ENCODE measurements around the gene MYL10.
A peak's percentile ranks its signal among the peaks of the same experiment; 100 is the strongest.

Gene MYL10

GRCh38 chr7:101676062-101676598, 47.0 kb upstream of the MYL10 start:
- Histone ChIP-seq H4K5ac (ENCODE audit: low read length) (no peak overlapping the region), H2AK5ac (ENCODE audit: low read length) (no peak overlapping the region), H2BK120ac (ENCODE audit: low read depth, low read length) (no peak overlapping the region), H3K23ac (ENCODE audit: low read length) (no peak overlapping the region), H3K79me1 (ENCODE audit: low read length) (no peaks in the 10 kb centered on the region), H3K18ac (ENCODE audit: low read length) (no peak overlapping the region), H3K9ac (ENCODE audit: low read length) (no peak overlapping the region), H2BK15ac (replicated peaks; ENCODE audit: low read depth) (no peak overlapping the region), H3K56ac (ENCODE audit: low read length) (no peak overlapping the region), H2BK5ac (ENCODE audit: low read length) (no peak overlapping the region), H3K4ac (ENCODE audit: low read depth, low read length) (no peak overlapping the region), H3K79me2 (ENCODE audit: control insufficient read depth, insufficient read depth, low read length) (no peaks in the 10 kb centered on the region), H3K27me3 (ENCODE audit: insufficient read depth, low read length, poor library complexity) (no peaks in the 10 kb centered on the region), H3K4me2 (ENCODE audit: low read length) (no peak overlapping the region), H3K4me3 (ENCODE audit: low read length) (no peak overlapping the region), H3K4me1 (ENCODE audit: control insufficient read depth, low read depth, low read length) (no peaks in the 10 kb centered on the region), H3K36me3 (ENCODE audit: control insufficient read depth, insufficient read depth, low read length) (no peaks in the 10 kb centered on the region), H4K8ac (ENCODE audit: low read depth, low read length) (no peak overlapping the region), H3K27ac (ENCODE audit: low read depth, low read length) (no peak overlapping the region)
- no peak for DNase-seq
- WGBS (ENCODE audit: extremely low coverage, insufficient coverage, low lambda C conversion rate): no CpG with 5 or more reads among the region's 16 CpGs

DNA sequence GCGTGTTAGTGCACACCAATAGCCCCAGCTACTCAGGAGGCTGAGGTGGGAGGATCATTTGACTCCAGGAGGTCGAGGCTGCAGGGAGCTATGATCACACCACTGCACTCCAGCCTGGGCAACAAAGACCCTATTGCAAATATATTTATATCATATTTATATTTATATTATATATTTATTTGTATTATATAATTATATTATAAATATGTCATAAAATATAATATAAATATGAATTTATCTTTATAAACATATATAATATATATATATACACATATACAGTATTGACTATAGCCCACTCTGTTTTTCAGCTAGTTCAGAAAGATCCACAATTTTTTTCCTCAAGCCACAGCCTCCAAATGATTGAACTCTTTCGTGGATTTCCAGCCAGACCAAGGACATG, 45.3 kb upstream of the MYL10 start:
- Histone ChIP-seq H4K8ac (ENCODE audit: low read depth, low read length) (no peak overlapping the region), H3K36me3 (ENCODE audit: control insufficient read depth, insufficient read depth, low read length) (no peaks in the 10 kb centered on the region), H3K79me1 (ENCODE audit: low read length) (no peaks in the 10 kb centered on the region), H3K79me2 (ENCODE audit: control insufficient read depth, insufficient read depth, low read length) (no peaks in the 10 kb centered on the region), H3K27me3 (ENCODE audit: insufficient read depth, low read length, poor library complexity) (no peaks in the 10 kb centered on the region), H2BK5ac (ENCODE audit: low read length) (no peak overlapping the region), H3K56ac (ENCODE audit: low read length) (no peak overlapping the region), H2AK5ac (ENCODE audit: low read length) (no peak overlapping the region), H3K23ac (ENCODE audit: low read length) (no peak overlapping the region), H2BK15ac (replicated peaks; ENCODE audit: low read depth) (no peak overlapping the region), H3K4me1 (ENCODE audit: control insufficient read depth, low read depth, low read length) (no peaks in the 10 kb centered on the region), H3K4ac (ENCODE audit: low read depth, low read length) (no peak overlapping the region), H3K9ac (ENCODE audit: low read length) (no peak overlapping the region), H4K5ac (ENCODE audit: low read length) (no peak overlapping the region), H3K18ac (ENCODE audit: low read length) (no peak overlapping the region), H3K4me3 (ENCODE audit: low read length) (no peak overlapping the region), H3K4me2 (ENCODE audit: low read length) (no peak overlapping the region), H3K27ac (ENCODE audit: low read depth, low read length) (no peak overlapping the region), H2BK120ac (ENCODE audit: low read depth, low read length) (no peak overlapping the region)
- WGBS (ENCODE audit: extremely low coverage, insufficient coverage, low lambda C conversion rate): no CpG with 5 or more reads among the region's 3 CpGs
- DNase-seq: no peak

GRCh38 chr7:101673951-101674350, 44.9 kb upstream of the MYL10 start:
- Histone ChIP-seq H2BK15ac (replicated peaks; ENCODE audit: low read depth) (no peak overlapping the region), H3K18ac (ENCODE audit: low read length) (no peak overlapping the region), H3K4me3 (ENCODE audit: low read length) (no peak overlapping the region), H2BK5ac (ENCODE audit: low read length) (no peak overlapping the region), H4K8ac (ENCODE audit: low read depth, low read length) (no peak overlapping the region), H3K79me2 (ENCODE audit: control insufficient read depth, insufficient read depth, low read length) (no peaks in the 10 kb centered on the region), H3K4me2 (ENCODE audit: low read length) (no peak overlapping the region), H4K5ac (ENCODE audit: low read length) (no peak overlapping the region), H2BK120ac (ENCODE audit: low read depth, low read length) (no peak overlapping the region), H3K9ac (ENCODE audit: low read length) (no peak overlapping the region), H3K23ac (ENCODE audit: low read length) (no peak overlapping the region), H3K56ac (ENCODE audit: low read length) (no peak overlapping the region), H2AK5ac (ENCODE audit: low read length) (no peak overlapping the region), H3K27me3 (ENCODE audit: insufficient read depth, low read length, poor library complexity) (no peaks in the 10 kb centered on the region), H3K36me3 (ENCODE audit: control insufficient read depth, insufficient read depth, low read length) (no peaks in the 10 kb centered on the region), H3K4ac (ENCODE audit: low read depth, low read length) (no peak overlapping the region), H3K4me1 (ENCODE audit: control insufficient read depth, low read depth, low read length) (no peaks in the 10 kb centered on the region), H3K79me1 (ENCODE audit: low read length) (no peaks in the 10 kb centered on the region), H3K27ac (ENCODE audit: low read depth, low read length) (no peak overlapping the region)
- DNase-seq: no peak
- no CpG with 5 or more reads among the region's 5 CpGs for WGBS (ENCODE audit: extremely low coverage, insufficient coverage, low lambda C conversion rate)

DNA sequence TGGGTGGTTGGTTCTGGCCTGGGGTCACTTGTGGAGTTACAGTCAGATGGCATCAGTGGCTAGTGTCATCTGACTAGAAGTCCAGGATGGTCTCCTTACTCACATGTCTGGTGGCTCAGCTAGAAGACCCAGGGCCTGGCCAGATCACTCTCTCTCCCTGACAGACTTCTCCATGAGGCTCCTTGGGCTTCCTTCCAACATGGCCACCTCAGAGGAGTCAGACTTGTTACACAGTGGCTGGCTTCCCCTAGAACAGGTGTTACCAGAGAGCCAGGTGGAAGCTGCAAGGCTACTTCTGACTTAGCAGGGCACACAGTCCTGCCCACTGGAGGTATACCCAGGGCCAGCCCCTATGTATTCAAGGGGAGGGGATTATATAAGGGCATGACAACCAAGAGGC, 44.2 kb upstream of the MYL10 start:
- Histone ChIP-seq H3K4me3 (ENCODE audit: low read length) (no peak overlapping the region), H3K56ac (ENCODE audit: low read length) (no peak overlapping the region), H2BK5ac (ENCODE audit: low read length) (no peak overlapping the region), H3K4me1 (ENCODE audit: control insufficient read depth, low read depth, low read length) (no peaks in the 10 kb centered on the region), H3K79me2 (ENCODE audit: control insufficient read depth, insufficient read depth, low read length) (no peaks in the 10 kb centered on the region), H4K5ac (ENCODE audit: low read length) (no peak overlapping the region), H3K4ac (ENCODE audit: low read depth, low read length) (no peak overlapping the region), H3K36me3 (ENCODE audit: control insufficient read depth, insufficient read depth, low read length) (no peaks in the 10 kb centered on the region), H3K79me1 (ENCODE audit: low read length) (no peaks in the 10 kb centered on the region), H3K4me2 (ENCODE audit: low read length) (no peak overlapping the region), H3K27me3 (ENCODE audit: insufficient read depth, low read length, poor library complexity) (no peaks in the 10 kb centered on the region), H2BK120ac (ENCODE audit: low read depth, low read length) (no peak overlapping the region), H2AK5ac (ENCODE audit: low read length) (no peak overlapping the region), H3K23ac (ENCODE audit: low read length) (no peak overlapping the region), H4K8ac (ENCODE audit: low read depth, low read length) (no peak overlapping the region), H2BK15ac (replicated peaks; ENCODE audit: low read depth) (no peak overlapping the region), H3K9ac (ENCODE audit: low read length) (no peak overlapping the region), H3K27ac (ENCODE audit: low read depth, low read length) (no peak overlapping the region), H3K18ac (ENCODE audit: low read length) (no peak overlapping the region)
- no peak for DNase-seq

GRCh38 chr7:101671371-101672356, 42.6 kb upstream of the MYL10 start:
- DNase-seq: no peak
- no peak overlapping the region for H3K4me3 ChIP-seq (ENCODE audit: low read length)
- H3K36me3 ChIP-seq (ENCODE audit: control insufficient read depth, insufficient read depth, low read length): no peaks in the 10 kb centered on the region
- H4K5ac ChIP-seq (ENCODE audit: low read length): no peak overlapping the region
- H2BK5ac ChIP-seq (ENCODE audit: low read length): no peak overlapping the region
- no peak overlapping the region for H4K8ac ChIP-seq (ENCODE audit: low read depth, low read length)
- peak overlapping the region; percentile 25 for H3K56ac ChIP-seq (ENCODE audit: low read length)
- no peak overlapping the region for H3K23ac ChIP-seq (ENCODE audit: low read length)
- H3K4me2 ChIP-seq (ENCODE audit: low read length): no peak overlapping the region
- peak overlapping the region; percentile 19 for H2AK5ac ChIP-seq (ENCODE audit: low read length)
- H3K18ac ChIP-seq (ENCODE audit: low read length): peak overlapping the region; percentile 81
- WGBS (ENCODE audit: extremely low coverage, insufficient coverage, low lambda C conversion rate): no CpG with 5 or more reads among the region's 12 CpGs
- peak overlapping the region; percentile 48 for H3K4ac ChIP-seq (ENCODE audit: low read depth, low read length)
- H3K79me2 ChIP-seq (ENCODE audit: control insufficient read depth, insufficient read depth, low read length): no peaks in the 10 kb centered on the region
- no peaks in the 10 kb centered on the region for H3K79me1 ChIP-seq (ENCODE audit: low read length)
- no peaks in the 10 kb centered on the region for H3K27me3 ChIP-seq (ENCODE audit: insufficient read depth, low read length, poor library complexity)
- no peak overlapping the region for H3K27ac ChIP-seq (ENCODE audit: low read depth, low read length)
- H2BK120ac ChIP-seq (ENCODE audit: low read depth, low read length): no peak overlapping the region
- no peaks in the 10 kb centered on the region for H3K4me1 ChIP-seq (ENCODE audit: control insufficient read depth, low read depth, low read length)
- H2BK15ac ChIP-seq (replicated peaks; ENCODE audit: low read depth): no peak overlapping the region
- no peak overlapping the region for H3K9ac ChIP-seq (ENCODE audit: low read length)
